Measurements from ENCODE around the gene CR1L.
"Not testable (repeated sequence)": the region's sequence is repeated elsewhere in the genome, so short reads cannot be mapped to it uniquely, and the experiment has no call there.

The CR1L gene

DNA sequence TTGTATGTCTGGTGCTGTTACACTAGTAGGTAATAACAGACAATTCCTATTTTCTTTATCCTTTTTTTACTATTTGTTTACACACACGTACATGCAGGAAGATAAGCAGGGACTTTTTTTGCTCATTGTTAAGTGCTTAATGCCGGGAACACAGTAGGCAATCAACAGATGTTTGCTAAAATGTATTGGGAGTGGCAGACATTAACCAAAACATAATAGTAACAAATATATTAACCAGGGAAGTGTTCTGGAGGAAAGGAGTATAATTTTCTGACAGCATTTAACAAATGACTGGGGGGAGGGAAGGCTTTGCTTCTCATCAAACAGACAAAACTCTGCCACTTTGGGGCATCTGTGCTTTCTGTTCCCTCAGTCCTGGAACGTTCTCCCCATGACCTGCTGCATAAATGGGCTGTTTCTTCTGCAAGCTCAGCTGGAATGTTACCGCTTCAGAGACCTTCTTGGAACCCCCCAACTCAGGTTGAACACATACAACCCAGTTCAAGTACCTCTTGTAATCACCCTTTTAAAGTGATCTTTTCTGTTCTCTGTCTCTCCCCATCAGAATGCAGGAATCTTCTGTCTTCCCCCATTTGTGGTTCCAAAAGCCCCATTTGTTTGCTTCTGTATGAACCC lies 2.1 kb downstream of the CR1L start:
- DNase-seq = no peak

DNA sequence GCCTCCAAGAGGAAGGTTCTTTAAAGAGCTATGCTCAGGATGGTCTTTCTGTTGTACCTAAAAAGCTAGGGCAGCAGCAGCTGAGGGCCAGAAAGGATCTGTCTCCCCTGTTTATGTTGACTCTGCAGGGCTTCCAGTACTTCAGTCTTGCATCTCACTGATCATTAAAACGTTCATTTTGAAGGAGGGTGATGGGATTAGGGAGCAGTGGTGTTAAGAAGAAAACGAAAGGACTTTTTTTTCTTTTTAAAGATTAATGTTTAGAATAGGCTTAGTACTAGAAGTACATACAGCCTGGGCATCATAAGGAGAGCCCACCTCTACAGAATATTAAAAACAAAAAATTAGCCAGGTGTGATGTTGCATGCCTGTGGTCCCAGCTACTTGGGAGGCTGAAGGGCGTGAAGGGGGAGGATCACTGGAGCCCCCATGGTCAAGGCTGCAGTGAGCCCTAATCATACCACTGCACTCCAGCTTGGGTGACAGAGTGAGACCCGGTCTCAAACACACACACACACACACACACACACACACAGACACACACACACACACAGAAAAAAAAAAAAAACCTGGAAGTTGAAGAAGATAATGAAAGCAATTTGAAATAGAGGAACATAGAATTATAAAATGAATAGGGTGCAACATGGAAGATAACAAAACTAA lies 2.9 kb downstream of the CR1L start:
- no peak for DNase-seq

DNA sequence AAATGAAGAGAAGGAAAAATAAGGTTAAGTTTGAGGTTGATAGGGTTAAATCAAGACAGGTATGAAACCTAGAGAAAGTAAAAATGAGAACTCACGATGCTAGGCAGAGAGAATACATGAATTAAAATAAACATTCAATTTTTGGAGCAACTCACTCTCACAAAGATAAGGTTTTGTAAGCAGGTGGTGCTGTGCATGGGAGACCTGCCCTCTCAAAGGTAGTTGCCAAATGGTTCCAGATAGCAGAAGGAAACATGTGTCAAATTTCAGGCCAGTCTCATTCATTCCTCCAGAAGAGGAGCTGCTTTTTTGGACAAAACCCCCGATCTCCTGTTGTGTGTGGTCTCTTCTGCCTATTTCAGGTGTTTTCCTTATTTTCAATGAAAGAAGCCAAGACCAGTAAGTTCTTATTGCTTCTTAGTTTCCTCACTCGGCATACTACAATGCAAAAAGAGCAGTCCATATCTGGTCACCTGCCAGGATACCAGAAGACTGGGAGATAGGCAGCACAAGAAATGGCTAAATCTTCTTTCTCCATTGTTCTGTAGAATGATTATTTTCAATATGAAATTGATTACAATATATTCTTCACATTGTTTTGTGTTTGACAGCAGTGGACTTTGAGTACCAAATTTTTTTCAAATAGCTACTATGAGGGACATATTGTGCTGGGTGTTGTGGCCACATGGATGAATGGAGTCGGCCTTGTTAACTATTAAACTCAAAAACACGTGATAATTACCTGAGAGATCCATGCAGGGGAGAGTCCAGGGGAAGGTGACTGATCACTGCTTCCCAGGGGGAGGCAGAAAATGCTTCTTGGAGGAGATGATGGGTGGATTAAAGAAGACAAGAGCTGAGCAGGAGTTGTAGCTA lies 3.6 kb downstream of the CR1L start:
- DNase-seq = no peak

DNA sequence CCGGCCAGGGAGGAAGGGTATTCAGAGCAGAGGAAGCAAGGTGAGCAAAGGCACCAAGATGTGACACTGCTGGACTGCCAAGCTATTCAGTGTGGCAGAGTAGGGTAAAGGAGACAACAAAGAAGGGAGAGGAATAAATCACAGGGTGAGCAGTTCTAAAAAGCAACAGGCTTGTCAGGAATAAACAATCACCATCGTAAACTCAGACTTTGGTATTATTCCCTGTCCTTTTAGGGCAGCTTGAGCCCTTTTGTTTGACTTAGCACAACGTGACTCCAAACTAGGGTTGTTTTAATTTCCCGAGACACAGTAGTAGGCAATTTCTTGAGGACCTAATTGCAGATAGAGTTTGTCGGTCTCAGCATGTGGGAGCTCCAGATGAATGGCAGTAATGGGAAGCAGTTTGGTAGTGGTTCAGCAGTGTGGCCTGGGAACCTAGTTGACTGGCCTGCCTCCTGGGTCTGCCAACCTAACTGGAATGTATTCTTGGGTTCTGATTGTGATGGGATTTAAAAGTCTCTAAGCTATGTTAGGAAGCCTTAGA lies 4.3 kb downstream of the CR1L start:
- DNase-seq = no peak

DNA sequence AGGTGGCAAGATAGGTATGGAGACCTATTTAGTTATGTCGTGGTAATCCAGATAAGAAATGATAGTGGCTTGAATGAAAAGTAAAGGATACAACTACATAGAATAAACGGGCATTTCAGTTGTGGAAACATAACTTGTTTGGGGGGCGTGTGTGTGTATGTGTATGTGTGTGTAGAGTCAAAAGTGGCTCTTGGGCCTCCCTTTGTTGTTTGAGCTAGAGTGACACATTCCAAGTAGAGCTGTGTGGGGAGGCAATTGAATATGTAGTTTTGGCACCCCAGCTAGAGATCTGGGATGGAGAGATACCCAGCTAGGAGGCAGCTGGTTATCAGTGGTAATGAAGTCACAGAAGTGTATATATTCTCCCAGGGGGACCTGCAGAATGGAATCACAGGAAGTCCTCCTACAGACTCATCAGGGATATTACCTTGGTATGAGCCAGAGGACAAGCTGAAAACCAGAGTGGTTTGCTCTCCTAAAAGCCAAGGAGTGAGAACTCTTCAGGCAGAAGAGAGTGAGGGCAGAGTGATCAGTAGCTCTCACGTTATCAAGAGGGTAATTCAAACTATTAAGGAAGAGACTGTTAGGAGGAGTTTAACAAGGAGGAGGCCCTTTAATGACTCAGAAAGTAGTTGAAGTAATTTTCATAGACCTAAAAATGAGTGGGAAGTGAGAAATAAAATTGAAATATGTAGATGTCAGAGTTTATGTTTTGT lies 5.1 kb downstream of the CR1L start:
- no peak for DNase-seq

DNA sequence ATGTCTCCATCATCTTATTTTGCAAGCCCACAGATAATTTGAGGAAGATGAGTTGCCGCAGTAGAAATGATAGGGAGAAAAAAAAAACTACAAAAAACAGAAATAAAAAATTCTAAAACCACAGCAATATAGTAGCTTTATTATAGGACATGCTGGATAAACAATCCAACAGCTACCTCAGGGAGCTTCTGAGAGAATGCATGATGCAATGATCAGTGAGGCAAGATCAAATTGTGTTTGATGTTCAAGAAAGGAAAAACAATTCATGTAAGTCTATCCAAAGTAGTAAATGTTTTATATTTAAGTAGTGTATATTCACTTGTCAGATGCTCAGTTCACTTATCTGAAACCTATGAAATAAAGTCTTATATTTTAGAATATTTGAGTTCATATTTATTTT lies 6.7 kb downstream of the CR1L start:
- no peak for DNase-seq

DNA sequence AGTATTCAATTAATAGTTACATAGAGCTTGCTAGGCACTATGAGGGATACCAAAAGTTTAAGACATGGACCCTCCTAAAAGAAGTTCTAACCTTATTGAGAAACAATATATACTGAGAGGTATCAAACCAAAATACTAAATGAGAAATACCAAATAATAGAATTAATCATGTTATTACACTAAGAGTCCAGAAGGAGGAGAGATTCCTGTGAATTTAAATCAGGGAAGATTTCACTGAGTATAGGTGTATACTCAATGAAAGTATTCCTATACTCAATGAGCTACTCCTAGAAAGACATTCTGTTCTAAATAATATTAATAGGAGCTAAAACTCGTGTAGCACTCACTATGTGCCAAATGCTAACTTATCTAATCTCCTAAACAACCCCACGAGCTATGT lies 9.4 kb downstream of the CR1L start:
- no peak for DNase-seq

DNA sequence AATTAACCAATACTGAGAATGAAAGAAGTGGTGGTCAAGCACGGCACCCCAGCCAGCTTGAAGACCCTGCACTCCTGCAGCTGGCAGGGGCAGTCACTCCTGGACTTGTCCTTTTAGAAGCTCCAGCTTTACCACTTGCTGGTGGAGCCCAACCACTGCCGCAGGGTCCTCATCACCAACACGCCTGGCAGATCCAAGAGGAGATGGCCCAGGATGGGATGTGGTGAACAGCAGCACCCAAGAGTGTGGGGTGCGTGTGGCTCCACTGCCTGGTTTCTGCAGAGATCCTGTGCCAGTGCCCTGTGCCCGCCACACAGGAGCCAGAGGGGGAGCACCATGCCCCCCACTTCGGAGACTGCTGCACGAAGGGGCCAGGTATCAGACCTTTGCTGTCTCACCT lies 13.5 kb downstream of the CR1L start:
- DNase-seq = no peak

DNA sequence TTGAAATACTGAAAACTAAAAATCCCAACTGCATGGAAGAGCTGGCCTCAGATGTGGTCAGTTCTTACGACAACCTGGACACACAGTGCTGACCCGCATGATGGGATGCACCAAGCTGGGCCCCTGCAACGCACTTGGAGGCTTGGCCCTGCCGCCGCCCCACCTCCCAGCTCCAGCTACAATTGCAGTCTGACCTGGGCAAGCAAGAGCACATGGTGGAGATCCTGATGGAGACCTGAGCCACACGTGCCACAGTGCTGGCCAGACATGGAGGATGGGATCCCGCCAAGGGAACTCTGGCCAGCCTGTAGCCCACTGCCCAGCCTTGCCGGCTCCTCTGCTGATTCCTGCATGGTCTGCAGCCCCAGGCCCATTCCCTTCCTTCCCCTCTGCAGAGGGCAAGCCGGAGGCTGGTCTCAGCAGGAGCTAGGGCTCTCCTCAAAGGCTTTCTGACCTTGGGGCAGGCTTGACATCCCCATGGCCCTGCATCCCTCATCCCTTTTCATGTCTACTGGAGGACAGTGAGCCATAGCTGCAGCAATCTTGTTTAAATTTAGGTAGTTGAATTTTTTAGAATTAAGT lies 14.1 kb downstream of the CR1L start:
- DNase-seq = no peak

DNA sequence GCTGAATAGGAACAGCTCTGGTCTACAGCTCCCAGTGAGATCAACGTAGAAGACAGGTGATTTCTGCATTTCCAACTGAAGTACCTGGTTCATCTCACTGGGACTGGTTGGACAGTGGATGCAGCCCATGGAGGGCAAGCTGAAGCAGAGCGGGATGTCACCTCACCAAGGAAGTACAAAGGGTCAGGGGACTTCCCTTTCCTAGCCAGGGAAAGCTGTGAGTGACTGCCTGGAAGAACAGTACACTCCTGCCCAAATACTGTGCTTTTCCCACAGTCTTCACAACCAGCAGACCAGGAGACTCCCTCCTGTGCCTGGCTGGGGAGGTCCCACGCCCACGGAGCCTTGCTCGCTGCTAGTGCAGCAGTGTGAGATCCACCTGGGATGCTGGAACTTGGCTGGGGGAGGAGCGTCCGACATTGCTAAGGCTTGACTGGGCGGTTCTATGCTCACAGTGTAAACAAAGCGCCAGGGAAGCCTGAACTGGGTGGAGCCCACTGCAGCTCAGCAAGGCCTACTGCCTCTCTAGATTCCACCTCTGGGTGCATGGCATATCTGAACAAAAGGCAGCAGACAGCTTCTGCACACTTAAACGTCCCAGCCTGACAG lies 14.7 kb downstream of the CR1L start:
- DNase-seq = no peak

DNA sequence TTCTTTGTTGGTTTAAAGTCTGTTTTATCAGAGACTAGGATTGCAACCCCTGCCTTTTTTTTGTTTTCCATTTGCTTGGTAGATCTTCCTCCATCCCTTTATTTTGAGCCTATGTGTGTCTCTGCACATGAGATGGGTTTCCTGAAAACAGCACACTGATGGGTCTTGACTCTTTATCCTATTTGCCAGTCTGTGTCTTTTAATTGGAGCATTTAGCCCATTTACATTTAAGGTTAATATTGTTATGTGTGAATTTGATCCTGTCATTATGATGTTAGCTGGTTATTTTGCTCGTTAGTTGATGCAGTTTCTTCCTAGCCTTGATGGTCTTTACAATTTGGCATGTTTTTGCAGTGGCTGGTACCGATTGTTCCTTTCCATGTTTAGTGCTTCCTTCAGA lies 16.5 kb downstream of the CR1L start:
- not testable (repeated sequence) for DNase-seq

DNA sequence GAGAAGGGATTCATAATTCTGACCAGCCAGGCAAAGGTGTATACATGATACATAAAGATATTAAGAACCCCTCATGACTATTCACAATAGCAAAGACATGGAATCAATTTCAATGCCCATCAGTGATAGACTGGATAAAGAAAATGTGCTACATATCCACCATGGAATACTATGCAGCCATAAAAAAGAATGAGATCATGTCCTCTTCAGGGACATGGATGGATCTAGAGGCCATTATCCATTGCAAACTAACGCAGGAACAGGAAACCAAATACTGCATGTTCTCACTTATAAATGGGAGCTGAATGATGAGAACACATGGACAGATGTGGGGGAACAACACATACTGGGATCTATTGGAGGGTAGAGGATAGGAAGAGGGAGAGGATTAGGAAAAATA lies 21.4 kb downstream of the CR1L start:
- DNase-seq = no peak

DNA sequence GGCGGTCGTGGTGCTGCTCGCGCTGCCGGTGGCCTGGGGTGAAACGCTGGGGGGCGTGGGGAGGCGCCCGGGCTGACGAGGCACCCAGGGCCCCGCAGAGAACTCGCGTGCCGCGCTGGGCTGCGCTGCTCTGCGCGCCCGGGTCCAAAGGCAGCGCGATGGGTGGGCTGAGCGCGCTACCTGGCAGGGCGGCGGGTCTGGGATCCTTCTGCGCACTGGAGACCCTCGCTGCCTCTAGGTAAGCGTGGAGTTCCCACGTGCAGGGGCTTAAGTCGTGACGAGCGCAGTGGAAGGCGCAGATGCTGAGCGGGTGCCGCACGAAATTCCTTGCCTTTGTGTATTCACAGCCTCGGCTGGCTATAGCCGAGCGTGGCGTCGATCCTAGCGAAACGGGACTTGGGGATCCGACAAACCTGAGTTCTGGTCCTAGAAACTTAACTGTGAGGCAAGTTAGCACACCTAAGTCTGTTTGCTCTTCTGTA lies 24.6 kb downstream of the CR1L start:
- no peak for DNase-seq

DNA sequence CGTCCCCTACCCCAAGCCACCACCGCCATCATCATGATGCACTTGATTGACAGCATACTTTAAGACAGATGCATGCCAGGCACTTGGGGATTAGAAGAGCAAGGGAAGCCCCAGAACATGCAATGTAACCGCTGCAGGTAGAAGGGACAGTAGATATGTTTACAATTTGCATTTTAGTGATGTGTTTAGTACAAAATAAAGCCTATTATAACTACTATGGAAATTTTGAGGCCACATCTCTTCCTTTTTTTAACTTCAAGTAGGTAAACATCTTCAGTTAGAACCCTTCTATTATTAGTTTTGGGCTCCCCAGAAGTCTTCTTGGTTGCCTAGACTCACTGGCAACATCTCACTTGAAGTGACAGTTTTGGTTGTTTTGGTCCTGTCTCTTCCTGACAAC lies 25.3 kb downstream of the CR1L start:
- no peak for DNase-seq

DNA sequence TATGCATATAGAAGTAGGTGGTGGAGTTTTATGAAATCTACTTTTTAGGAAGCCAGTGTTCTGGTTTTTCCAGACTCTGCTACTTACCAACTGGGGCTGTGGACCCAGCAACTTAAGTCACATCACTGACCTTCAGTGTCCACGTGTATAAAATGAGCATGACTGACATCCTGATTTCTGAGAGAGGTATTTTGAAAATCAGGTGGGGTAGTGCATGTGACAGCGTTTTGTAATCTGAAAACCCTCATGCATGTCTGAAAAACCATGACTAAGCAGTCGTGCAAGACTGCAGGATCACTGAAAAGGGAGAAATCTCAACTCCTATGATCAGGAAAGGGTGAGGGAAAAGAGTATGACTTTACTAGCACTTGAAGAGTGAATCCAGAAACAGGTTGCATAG lies 26.1 kb downstream of the CR1L start:
- DNase-seq = no peak

DNA sequence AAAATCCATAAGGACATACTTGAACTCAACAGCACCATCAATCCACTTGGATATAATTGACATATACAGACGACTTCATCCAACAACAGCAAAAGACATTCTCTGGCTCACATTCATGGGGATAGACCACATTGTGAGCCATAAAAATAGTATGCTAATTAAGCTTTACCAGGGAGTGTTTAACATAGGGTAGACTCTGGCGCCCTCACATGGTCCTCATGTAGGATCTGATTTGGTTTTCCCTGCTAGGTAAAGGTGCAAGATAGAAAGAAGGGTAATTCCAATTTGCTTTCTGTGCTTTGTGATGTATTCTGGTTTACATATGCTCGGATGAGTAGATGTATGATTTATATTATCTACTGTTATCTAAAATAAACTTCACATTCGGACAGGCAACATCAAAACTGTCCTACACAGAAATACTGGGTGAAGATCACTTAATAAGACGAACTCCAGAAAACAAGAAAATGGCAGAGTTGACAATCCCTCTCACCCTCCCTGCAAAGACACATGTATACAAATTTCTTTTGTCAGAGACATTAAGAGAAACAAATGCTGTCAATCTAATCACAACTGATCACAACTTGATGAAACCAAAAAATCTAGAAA lies 27.7 kb downstream of the CR1L start:
- no peak for DNase-seq

DNA sequence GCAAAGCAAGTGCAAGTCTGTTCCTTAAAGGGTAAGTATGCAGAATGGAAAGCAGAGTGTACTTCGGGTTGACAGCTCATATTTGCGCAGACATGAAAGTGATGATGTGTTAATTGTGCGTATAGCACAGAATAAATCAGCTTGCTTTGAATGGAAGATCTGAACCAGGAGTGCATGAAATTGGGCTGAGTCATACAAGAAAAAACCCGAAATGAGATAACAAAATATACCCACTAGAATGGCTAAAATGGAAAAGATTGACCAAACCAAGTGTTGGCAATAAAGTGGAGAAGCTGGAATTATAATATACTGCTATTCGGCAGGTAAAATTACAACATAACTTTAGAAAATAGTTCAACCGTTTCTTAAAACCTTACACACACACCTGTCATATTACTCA lies 28.5 kb downstream of the CR1L start:
- DNase-seq = no peak

DNA sequence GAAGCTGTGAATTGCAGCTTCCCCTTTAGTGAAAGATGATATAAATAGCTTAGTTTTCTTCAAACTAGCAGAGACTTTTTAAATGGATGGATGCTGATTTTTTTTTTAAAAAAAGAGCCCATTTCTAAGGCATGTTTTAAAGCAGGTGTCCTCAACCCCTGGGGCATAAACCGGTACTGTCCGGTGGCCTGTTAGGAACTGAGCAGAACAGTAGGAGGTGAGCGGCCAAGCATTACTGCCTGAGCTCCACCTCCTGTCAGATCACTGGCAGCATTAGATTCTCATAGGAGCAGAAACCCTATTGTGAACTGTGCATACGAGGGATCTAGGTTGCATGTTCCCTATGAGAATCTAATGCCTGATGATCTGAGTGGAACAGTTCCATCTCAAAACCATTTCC lies 31.2 kb downstream of the CR1L start:
- no peak for DNase-seq

DNA sequence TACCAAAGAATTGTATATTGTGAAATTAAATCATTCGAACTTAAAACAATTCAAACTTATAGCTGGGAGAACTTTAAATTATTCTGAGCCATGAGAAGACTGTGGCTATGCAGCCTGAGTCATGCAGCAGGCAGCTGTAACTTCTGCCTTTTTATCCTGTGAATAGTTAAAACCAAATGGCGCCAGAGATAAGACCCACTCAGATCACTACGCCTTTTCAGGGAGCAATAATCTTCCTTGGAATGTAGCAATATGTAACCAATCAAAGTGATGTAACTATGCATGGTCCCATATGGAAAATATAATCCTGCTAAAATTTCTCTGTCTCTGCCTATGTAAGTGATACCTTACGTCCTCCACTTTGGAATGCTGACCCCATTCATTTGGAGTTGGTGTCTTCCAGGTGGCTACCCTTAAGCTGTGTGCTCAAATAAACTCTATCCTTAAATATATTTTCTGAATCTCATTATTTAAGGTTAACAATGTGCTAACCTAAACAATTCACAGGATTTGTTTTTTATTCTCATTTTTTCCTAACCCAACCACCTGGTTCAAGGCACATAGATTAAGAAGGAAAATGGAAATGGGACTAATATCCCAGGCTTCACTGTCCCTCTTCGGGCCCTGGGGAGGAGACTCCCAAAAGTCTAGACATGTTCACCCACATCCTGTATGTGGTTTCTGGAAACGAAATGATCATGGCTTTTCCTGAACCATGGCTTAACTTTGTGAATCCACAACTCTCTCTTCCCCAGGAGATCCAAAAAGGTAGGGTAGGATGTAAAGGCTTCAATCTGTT lies 35.9 kb downstream of the CR1L start:
- not testable (repeated sequence) for DNase-seq

DNA sequence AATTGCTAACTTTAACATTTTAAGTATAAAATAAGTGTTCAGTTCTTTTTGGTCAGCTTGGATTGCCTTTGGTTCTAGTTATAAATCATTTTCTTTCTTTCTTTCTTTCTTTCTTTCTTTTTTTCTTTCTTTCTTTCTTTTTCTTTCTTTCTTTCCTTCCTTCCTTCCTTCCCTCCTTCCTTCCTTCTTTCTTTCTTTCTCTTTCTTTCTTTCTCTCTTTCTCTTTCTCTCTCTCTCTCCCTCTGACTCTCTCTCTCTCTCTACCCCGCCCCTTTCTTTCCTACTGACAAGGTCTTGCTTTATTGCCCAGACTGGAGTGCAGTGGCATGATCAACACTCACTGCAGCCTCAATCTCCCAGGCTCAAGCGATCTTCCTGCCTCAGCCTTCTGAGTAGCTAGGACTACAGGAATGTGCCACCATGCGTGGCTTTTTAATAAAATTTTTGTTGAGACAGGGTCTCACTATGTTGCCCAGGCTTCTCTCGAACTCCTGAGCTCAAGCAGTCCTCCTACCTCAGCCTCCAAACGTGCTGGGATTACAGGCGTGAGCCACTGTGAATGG lies 38.0 kb downstream of the CR1L start:
- DNase-seq = not testable (repeated sequence)
